Measurements from ENCODE around the gene YIF1A.
"Not testable (repeated sequence)": the region's sequence is repeated elsewhere in the genome, so short reads cannot be mapped to it uniquely, and the experiment has no call there.

YIF1A gene

DNA sequence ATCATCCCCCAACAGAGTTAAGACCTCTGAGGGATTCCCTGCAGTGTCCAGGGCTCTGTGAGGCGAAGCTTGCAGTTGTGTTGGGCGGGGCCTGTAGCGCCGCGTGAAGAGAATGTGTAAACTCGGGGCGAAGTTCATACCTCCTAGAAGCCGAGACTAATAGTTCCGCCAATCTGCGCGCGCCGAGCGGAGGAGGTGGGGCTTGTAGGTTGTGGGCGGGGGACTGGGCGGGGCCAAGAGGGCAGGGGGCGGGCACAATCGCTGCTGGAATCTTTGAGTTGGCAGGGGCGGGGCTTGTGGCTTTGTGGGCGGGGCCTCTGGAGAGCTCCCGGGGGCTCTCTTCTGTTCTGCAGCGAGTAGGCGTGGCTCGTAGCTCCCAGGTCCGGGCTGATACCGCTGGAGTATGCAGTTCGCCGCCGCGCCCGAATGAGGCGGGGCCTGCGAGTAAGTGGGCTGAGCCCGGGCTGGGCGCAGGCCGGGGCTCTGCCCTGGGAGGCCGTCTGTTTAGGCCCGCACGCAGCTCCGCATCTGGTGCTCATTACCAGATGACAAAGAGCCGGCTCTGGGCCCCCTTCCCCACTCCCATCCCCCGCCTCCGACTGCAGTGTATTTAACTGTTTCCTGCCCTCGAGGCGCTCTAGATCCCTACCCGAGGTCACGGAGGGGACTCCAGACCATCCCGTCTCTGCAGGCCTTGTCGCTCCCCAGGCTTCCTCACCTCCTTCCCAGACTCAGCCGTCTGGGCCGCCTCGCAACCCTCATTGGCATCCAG, 23.8 kb upstream of the YIF1A start:
- TF ChIP-seq ZFX (IDR thresholded peaks at IDR 0.05; ENCODE audit: borderline replicate concordance) = no peak
- TF ChIP-seq, protein P1, sequence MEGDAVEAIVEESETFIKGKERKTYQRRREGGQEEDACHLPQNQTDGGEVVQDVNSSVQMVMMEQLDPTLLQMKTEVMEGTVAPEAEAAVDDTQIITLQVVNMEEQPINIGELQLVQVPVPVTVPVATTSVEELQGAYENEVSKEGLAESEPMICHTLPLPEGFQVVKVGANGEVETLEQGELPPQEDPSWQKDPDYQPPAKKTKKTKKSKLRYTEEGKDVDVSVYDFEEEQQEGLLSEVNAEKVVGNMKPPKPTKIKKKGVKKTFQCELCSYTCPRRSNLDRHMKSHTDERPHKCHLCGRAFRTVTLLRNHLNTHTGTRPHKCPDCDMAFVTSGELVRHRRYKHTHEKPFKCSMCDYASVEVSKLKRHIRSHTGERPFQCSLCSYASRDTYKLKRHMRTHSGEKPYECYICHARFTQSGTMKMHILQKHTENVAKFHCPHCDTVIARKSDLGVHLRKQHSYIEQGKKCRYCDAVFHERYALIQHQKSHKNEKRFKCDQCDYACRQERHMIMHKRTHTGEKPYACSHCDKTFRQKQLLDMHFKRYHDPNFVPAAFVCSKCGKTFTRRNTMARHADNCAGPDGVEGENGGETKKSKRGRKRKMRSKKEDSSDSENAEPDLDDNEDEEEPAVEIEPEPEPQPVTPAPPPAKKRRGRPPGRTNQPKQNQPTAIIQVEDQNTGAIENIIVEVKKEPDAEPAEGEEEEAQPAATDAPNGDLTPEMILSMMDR (IDR thresholded peaks at IDR 0.05) = no peak
- peak overlapping the region; percentile 67 for H3K27ac ChIP-seq

DNA sequence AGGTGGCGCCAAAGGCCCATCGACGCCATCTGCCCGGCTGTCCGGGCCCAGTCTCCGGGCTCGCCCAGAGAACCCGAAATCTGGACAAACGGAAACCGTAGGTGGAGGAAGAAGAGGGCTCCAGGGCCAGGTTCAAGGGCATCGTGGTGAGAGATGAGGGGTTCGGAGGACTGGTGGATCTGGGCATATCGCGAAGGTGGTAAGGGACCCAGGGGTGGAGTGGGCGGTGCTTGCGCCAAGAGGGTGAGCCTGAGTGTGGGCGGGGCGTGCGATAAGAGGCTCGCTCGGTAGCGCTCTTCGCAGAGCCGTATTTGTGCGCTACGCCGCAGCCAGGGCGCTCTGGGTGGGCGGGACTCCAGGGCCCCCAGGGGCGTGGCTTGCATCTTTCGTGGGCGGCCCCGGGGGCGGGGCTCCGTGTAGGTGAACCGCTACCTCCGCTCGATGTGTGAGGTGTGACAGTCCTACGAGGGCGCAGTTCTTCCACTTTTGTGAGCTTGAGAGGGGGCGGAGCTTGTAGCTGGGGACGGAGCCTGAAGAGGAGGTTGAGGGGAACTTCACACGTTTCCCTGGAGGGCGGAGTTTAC, 23.1 kb upstream of the YIF1A start:
- TF ChIP-seq, protein P1 (IDR thresholded peaks at IDR 0.05) = peak; percentile 92
- no peak for TF ChIP-seq ZFX (IDR thresholded peaks at IDR 0.05; ENCODE audit: borderline replicate concordance)
- H3K27ac ChIP-seq = peak overlapping the region; percentile 67

DNA sequence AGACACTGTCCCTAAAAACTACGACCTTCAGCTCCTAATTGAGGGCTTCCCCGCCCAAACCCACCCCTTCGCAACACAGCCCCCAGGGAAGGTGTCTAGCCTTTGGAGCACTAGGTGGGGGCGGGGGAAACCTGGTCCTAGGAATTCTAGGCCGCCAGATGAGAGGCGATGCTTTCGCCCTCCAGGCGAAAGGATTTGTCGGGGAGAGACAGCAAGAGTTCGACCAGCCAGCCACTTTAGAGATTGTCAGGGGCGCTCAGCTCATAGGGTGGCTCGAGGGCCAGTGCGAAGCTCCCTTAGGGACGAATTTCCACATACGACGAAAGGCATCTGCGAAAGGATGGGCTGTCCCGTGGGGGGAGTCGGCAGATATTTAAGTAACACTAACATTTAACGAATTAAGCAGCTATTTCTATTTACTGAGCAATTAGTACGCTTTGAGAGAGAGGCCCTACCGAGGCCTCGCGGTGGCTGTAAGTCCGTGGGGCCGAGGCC, 22.6 kb upstream of the YIF1A start:
- H3K27ac ChIP-seq = peak overlapping the region; percentile 67
- TF ChIP-seq ZFX (IDR thresholded peaks at IDR 0.05; ENCODE audit: borderline replicate concordance) = no peak

DNA sequence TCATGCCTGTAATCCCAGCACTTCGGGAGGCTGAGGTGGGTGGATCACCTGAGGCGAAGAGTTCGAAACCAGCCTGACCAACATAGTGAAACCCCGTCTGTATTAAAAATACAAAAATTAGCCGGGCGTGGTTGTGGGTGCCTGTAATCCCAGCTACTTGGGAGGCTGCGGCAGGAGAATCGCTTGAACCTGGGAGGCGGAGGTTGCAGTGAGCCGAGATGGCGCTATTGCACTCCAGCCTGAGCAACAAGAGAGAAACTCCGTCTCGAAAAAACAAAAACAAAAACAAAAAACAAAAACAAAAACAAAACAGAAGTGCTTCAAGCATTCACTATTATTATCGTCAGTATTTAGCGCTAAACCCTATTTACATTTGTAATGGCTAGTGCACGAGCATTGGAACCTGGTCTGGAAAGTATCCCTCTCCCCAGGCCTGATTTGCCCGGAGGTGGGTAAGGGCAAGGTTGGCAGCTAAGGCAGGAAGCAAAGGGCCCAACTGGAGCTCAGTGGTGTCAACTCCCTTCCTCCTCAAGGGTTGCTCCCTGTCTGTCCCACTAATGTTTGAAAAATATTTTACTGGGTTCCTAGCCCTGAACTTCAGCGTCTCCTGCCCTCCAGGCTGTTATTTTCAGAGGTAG, 22.0 kb upstream of the YIF1A start:
- TF ChIP-seq, protein P1 (IDR thresholded peaks at IDR 0.05) = peak; percentile 8; the same call in 1 of the 2 replicates
- H3K27ac ChIP-seq = not testable (repeated sequence)

DNA sequence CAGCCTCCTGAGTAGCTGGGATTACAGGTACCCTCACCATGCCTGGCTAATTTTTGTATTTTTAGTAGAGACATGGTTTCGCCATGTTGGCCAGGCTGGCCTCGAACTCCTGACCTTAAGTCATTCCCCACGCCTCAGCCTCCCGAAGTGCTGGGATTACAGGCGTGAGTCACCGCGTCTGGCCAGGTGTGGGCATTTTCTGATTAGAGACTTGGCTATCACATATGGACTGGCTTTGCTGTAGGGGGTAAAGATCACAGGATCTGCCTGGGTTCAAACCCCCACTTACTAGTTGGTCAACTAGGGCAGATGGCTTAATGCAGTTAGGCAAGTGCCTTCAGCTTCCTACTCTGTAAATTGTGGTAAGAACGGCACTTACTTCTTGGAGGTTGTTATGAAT, 21.4 kb upstream of the YIF1A start:
- no peak overlapping the region for H3K27ac ChIP-seq
- TF ChIP-seq, protein P1 (IDR thresholded peaks at IDR 0.05) = no peak
- TF ChIP-seq ZFX (IDR thresholded peaks at IDR 0.05; ENCODE audit: borderline replicate concordance) = no peak

DNA sequence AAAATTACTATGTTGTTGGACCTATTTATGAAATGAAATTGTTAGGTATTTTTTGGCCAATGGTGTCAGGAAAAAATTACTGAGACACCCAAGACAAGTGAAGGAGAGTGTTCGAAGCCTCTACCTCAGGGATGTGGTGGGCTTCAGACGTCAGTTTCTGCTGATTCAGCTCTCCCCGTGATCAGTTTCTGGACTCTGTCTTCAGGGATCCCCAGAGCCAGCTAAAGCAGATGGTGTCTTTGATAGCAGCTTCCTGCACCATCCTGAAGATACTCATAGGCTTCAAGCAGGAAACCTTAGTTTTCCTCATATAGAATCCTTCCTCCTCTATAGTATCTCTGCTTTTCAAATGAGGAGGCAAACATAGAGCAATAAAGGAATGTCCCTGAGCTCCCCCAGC, 20.5 kb upstream of the YIF1A start:
- no peak overlapping the region for H3K27ac ChIP-seq
- TF ChIP-seq, protein P1 (IDR thresholded peaks at IDR 0.05) = no peak
- no peak for TF ChIP-seq ZFX (IDR thresholded peaks at IDR 0.05; ENCODE audit: borderline replicate concordance)

DNA sequence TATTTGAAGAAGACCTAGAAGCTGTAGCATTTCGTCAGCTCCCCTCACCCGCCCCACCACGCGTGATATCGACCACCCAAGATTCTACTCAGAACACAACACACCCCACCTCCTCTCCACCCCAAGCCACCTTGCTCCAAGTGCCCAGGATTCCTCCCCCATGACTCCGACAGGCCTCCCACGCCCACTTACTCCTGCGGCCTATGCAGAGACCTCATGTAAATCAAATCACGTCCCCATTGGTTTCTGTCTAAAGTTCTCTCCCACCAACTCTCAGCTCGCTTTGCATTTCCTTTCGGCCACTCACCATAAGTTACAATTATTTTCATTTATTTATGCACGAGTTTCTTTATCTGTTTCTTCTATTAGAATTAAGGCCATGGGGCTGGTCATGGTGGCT, 13.7 kb upstream of the YIF1A start:
- TF ChIP-seq, protein P1 (IDR thresholded peaks at IDR 0.05) = no peak
- TF ChIP-seq ZFX (IDR thresholded peaks at IDR 0.05; ENCODE audit: borderline replicate concordance) = no peak
- no peak overlapping the region for H3K27ac ChIP-seq
